Vein endothelial cell (primary cell): Measurements from ENCODE around the gene PLA2G10. TPM values are rescaled to one million over a fixed set of nuclear protein-coding genes. Genes with fewer than 3 reads are reported as not detected.

Experiments used
- small RNA-seq: library from RNA; depleted of rRNA; stranded (forward); fragments of <200 nt; gene quantifications from one replicate; pipeline ENCODE3, GENCODE V24; 2012
- total RNA-seq: library from RNA; depleted of rRNA; stranded (reverse); fragments of >200 nt; gene quantifications from 2 replicates; pipeline ENCODE4 v1.2.3, GENCODE V29; 2012

Gene PLA2G10, protein sequence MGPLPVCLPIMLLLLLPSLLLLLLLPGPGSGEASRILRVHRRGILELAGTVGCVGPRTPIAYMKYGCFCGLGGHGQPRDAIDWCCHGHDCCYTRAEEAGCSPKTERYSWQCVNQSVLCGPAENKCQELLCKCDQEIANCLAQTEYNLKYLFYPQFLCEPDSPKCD
- not detected in 2 replicates for total RNA-seq

DNA sequence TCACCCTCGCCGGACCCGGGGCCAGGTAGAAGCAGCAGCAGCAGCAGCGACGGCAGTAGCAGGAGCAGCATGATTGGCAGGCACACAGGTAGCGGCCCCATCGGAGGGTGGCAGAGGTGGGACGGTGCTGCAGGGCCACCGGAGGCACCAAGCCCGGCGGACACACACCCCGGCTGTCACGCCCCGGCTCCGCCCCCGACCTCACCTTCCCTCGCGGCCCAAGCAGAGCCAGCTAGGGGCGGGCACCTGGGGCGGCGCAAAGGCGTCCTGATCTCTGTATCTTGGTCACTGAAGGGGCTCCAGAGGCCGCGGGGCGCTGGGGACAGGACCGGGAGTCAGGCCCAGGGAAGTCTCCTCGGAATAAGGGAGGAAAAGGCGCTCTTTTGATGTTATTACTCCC, at the start of gene PLA2G10:
Gene PLA2G10, minus strand, starts transcription at position 180 of the 400 bp plus-strand sequence. Its CDS starts 79 bp downstream, at position 101.

DNA sequence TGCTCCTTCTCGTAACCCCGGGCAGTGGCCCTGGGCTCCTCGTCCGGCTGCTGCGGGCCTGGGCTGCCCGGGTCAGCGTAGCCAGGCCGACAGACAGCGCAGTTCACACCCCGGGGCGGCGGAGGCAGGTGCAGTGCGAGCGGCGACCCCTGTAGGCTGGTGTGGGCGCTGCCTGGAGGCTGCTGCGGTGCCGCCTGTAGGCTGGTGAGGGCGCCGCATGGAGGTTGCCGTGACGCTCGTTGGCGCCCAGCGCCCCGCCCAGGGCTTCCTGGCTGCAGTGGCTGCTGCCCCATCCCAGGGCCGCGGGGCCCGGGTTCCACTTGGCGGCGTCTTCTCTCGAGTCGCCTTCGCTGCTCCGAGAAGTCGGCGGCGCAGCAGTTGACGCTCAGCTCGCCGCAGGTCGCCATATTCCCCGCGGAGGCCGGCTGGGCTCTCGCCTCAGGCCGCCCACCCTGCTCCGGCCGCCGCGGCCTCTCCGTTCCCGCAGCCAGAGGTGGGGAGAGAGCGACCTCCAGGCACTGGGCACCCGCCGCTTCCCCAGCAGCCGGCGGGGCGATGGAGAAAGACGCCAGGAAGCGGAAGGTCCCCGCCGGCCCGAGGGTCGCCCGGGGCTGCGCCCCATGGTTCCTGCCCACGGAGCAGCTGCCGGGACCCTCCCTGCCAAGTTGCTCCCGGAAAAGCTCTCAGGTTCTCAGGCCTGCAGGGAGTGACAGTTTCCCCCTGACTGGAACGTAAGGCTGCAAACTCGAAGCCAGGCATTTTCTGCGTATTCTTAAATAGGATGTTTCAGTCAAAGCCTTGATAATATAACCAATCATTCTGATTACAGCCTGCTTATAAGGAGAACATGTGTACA, 48.4 kb upstream of the PLA2G10 start, which contains the start of gene NPIPA2:
Gene NPIPA2, plus strand, starts transcription at position 261 of the 856 bp plus-strand sequence. CDS start 5,533 bp downstream, outside the sequence.

DNA sequence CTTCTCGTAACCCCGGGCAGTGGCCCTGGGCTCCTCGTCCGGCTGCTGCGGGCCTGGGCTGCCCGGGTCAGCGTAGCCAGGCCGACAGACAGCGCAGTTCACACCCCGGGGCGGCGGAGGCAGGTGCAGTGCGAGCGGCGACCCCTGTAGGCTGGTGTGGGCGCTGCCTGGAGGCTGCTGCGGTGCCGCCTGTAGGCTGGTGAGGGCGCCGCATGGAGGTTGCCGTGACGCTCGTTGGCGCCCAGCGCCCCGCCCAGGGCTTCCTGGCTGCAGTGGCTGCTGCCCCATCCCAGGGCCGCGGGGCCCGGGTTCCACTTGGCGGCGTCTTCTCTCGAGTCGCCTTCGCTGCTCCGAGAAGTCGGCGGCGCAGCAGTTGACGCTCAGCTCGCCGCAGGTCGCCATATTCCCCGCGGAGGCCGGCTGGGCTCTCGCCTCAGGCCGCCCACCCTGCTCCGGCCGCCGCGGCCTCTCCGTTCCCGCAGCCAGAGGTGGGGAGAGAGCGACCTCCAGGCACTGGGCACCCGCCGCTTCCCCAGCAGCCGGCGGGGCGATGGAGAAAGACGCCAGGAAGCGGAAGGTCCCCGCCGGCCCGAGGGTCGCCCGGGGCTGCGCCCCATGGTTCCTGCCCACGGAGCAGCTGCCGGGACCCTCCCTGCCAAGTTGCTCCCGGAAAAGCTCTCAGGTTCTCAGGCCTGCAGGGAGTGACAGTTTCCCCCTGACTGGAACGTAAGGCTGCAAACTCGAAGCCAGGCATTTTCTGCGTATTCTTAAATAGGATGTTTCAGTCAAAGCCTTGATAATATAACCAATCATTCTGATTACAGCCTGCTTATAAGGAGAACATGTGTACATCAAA, 9.3 kb upstream of the PLA2G10 start, which contains the start of gene NPIPA3:
Gene NPIPA3, plus strand, starts transcription at position 256 of the 856 bp plus-strand sequence. CDS start 5,533 bp downstream, outside the sequence.

DNA sequence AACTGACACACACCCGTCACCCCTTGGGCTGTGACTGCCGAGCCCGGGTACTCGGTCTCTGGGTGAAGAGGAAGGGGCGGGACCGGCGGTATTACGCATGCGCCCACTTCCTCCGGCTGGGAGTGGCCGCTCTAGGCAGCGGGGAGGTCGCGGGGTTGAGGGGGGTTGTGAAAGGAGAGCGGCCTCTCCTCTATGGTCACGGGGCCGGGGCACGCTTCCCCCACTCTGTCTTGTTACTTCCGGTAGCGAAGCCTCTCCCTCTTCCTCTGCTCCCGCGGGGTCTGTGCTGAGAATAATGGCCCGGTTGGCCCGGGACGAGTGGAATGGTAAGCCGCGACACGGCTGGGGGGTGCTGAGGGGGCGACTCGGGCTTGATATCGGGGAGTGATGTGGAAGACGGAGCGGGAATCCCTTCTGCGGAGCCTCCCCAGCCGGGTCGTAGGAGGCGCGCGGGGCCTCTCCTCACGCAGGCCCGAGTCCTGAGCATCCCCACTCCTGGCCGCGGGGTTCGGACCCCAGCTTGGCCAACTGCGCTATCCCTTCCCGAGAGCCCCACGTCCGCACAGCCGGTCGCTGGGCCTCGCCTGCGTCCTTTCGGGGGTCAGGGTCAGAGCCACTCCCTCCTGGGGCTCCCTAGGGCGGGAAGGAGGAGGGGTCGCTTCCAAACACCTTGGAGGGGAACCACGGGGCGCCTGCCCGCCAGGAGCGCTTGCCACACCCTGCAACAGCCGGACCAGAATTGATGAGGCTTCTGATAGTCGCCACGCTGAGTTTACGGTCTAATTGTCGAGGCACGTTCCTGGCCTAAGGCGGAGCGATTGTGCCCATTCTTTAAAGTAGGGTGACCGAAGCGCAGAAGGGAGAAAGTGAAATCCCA, 61.2 kb downstream of the PLA2G10 start, which contains the start of gene BFAR:
Gene BFAR, plus strand, starts transcription at position 259 of the 877 bp plus-strand sequence. CDS start 11,396 bp downstream, outside the sequence.

DNA sequence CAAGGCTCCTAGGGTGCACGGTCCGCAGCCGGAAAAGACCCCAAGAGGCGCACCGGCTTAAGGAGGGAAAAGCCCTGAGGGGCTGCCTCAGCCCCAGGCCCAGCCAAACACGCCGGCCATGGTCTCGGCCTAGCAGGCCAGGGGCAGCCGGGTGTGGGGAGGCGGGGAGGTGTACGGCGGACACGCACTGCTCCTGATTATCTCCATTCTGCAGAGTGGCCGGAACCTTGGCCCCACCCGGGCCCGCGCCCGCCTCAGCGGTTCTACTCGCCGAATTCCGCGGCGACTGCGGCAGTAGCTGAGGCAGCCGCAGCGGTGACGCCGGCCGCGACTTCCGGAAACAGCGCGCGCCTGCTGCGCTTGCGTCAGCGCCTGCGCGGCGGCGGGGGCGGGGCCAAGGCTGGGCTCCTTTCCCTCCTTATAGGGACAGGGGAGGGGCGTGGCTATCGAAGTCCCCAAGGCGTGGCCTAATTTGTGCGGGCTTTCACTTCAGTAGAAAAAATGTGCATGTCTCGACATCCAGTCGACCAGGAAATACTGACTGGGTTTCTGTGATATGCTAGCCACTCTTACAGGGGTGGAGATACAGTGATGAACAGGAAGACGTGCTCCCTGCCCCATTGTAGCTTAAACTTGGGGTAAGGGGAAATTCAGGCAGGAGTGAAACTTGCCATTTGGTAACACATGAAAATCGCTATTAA, 64.0 kb downstream of the PLA2G10 start, which contains the start of gene PARN:
Gene PARN, minus strand, starts transcription at position 342 of the 701 bp plus-strand sequence. Its CDS starts 135 bp downstream, at position 207.

Small RNA genes lying within 50 kb of the gene (small RNA-seq; reads per million reads assigned to genes)
- not detected for gene RNU7-125P

Other genes starting within 250 kb of the PLA2G10 start
- 25.5 and 28.3 TPM in 2 replicates for gene PARN, start 64.0 kb downstream of the PLA2G10 start, total RNA-seq
- gene BFAR, start 61.4 kb downstream of the PLA2G10 start, total RNA-seq = 122 and 157 TPM in 2 replicates
- gene NPIPA3, start 9.1 kb upstream of the PLA2G10 start, total RNA-seq = 0.29 and 0.33 TPM in 2 replicates
- gene NPIPA2, start 48.2 kb upstream of the PLA2G10 start, total RNA-seq = 0.29 TPM in 1 of 2 replicates, not detected in the other
- 90.8 and 122 TPM in 2 replicates for gene NOMO1, start 139.4 kb upstream of the PLA2G10 start, total RNA-seq
- gene NPIPA1, start 243.1 kb upstream of the PLA2G10 start, total RNA-seq = 19.6 and 23.5 TPM in 2 replicates